Stimulated activated CD4-positive, alpha-beta T cell treated with anti-CD3 and anti-CD28 coated beads, Interleukin-1b, Interleukin-23, amount 100 ng/mL, for 48 hours (primary cell): ENCODE measurements around the gene ATP1A3.
"Not testable (repeated sequence)": the region's sequence is repeated elsewhere in the genome, so short reads cannot be mapped to it uniquely, and the experiment has no call there.

ENCODE experiments used
- DNase-seq: peaks from one replicate; pipeline ENCODE4 v3.0.0-alpha.2; 2020

Gene ATP1A3

DNA sequence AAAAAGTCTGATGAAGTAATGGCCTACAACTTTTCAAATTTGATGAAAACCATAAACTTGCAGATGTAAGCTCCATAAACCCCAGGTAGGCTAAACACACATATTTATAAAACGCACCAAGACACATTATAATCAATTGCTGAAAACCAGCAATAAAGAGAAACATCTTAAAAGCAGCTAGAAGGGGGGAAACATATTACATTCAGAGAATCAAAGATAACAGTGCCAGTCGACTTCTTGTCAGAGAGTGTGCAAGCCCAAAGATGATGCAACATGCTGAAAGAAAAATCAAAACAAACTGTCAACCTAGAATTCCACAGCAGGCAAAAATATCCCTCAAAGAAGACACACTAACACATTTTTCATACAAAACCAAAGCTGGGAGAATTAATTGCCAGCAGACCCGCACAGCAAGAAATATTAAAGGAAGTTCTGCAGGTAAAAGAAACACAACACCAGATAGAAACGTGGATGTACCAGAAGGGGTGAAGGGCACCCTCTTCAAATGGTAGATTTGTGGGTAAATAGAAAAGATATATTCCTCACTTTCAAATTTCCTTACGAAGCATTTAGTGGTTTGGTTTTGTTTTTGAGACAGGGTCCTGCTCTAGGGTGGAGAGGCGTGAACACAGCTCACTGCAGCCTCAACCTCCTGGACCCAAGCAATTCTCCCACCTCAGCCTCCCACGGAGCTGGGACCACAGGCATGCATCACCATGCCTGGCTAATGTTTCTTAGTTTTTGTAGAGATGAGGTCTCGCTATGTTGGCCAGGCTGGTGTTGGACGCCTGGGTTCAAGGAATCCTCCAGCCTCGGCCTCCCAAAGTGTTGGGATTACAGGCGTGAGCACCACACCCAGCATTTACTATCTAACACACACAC lies 16.5 kb upstream of the ATP1A3 start:
- no peak for DNase-seq

GRCh38 chr19:42006569-42006968 lies 12.5 kb upstream of the ATP1A3 start:
- no peak for DNase-seq

GRCh38 chr19:42005504-42005903 lies 11.5 kb upstream of the ATP1A3 start:
- DNase-seq: no peak

GRCh38 chr19:42003506-42004294 lies 9.7 kb upstream of the ATP1A3 start:
- DNase-seq: no peak

GRCh38 chr19:41999878-42000208 lies 5.8 kb upstream of the ATP1A3 start:
- no peak for DNase-seq

- no peak for DNase-seq
Measured at GRCh38 chr19:41999071-41999877, 5.2 kb upstream of the ATP1A3 start.

DNA sequence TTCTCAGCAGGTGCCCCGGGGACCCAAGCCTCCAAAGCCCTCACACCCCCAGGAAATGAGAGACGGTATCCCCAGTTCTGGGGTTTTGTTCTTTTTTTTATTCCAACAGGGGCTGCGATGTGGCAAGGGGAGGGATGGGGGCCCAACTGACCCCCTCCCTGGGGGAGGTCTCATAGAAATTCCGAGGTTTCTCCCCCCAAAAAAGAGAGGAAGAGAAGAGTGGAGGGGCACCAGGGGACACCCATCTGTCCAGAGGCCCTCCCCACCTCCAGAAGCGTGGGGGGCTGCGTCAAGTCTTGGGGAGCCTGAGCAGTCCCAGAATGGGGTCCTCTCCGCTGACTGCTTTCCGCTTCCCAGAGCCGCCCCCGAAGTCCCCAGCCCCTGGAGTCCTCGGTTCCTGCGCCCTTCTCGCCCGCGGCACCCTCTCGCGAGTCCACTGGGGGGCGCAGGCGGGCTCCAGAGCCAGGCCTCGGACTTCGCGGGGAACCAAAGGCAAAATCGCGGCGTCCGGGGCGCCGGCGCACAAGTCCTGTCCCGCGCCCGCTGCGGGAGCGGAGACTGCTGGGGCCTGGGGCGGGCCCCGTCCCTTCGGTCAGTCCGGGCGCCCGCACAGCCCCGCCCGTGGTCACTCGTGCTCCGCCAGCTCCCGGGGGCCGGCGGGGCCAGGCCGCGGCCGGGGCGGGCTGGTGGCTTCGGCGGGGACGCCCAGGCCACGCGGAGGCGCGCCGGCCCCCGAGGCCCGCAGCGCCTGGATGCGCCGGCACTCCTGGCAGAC lies 4.4 kb upstream of the ATP1A3 start:
- peak; percentile 47 for DNase-seq

DNA sequence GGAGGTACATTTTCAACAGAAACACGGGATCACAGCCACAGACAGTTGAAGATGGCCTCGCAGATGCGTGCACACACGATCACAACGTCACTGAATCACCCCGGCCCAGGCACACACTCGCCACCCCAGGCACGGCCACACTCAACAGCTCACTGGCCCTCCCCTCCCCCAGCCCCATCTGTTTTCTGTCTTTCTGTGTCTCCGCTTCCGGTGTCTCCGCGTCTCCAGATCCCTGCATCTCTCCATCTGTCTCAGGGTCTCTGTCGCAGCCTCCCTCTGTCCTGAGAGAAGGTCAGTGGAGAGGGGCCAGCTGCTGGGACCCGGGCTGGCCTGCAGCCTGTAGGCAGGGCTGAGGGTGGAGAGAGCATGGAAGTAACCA lies 3.8 kb upstream of the ATP1A3 start:
- DNase-seq: no peak

GRCh38 chr19:41997121-41997850 lies 3.3 kb upstream of the ATP1A3 start:
- no peak for DNase-seq

- DNase-seq: no peak
Measured at GRCh38 chr19:41995959-41996797, 2.1 kb upstream of the ATP1A3 start.

- no peak for DNase-seq
Measured at GRCh38 chr19:41994994-41995958, 1.2 kb upstream of the ATP1A3 start.

GRCh38 chr19:41994521-41994971 lies 516 bp upstream of the ATP1A3 start:
- DNase-seq: no peak

DNA sequence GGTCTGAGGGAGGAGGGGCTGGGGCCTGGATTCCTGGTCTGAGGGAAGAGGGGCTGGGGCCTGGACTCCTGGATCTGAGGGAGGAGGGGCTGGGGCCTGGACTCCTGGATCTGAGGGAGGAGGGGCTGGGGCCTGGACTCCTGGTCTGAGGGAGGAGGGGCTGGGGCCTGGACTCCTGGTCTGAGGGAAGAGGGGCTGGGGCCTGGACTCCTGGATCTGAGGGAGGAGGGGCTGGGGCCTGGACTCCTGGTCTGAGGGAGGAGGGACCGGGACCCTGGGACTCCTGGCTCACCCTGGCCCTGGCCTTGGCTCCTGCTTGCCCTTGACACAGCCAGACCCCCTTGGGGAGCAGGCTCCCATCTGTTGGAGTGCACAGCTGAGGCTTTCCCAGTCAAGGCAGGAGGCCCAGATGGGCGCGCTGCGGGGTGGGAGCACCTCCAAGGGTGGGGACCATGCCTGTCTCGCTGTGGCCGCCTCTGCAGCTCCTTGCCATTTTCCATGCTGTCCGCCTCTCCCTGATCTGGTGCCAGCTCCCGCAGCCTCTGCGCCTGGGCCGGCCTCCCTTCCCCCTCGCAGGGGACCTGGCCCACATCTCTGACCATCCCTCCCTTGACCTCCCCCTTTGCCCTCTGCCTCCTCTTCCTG lies 2.0 kb downstream of the ATP1A3 start:
- not testable (repeated sequence) for DNase-seq

- DNase-seq: no peak
Measured at GRCh38 chr19:41991025-41991424, 3.0 kb downstream of the ATP1A3 start.

GRCh38 chr19:41990615-41991014 lies 3.4 kb downstream of the ATP1A3 start:
- no peak for DNase-seq

GRCh38 chr19:41990028-41990427 lies 4.0 kb downstream of the ATP1A3 start:
- DNase-seq: no peak

DNA sequence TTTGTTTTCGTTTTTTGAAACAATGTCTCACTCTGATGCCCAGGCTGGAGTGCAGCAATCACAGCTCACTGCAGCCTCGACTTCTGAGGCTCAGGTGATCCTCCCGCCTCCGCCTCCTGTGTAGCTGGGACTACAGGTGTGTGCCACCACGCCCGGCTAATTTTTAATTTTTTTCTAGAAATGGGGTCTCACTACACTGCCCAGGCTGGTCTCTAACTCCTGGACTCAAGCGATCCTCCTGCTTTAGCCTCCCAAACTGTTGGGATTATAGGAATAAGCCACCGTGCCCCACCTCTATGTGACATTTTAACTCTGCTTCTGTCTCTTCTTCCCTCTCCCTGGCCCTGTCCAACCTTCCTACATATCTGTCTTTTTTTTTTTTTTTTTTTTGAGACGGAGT lies 5.1 kb downstream of the ATP1A3 start:
- no peak for DNase-seq

GRCh38 chr19:41987141-41987860 lies 6.7 kb downstream of the ATP1A3 start:
- no peak for DNase-seq
